AG04449 (cell line): Measurements from ENCODE around the gene GABARAP.
A peak's percentile ranks its signal among the peaks of the same experiment; 100 is the strongest.

Source experiments
- CTCF ChIA-PET: fragments of 350-600 bp; formaldehyde crosslinking; extraction: SDS; loops from one replicate; lab custom pipeline; 2021; ENCODE audit warnings: antibody characterized with exemption; lab: Yijun Ruan, JAX
- POLR2A ChIA-PET: fragments of 400-600, 350-600 bp; formaldehyde crosslinking; extraction: SDS; loops from one replicate; lab custom pipeline; 2020; ENCODE audit warnings: antibody characterized with exemption, inconsistent platforms; lab: Yijun Ruan, JAX
- DNase-seq: peaks from one replicate; pipeline ENCODE4 v3.0.0-alpha.2; 2010; ENCODE audit warnings: low read depth, low spot score
- H3K4me3 ChIP-seq: 2 replicates; pipeline ENCODE4 v1.5.1; 2011; ENCODE audit warnings: low read depth, mild to moderate bottlenecking, control low read depth, low read length
- TF ChIP-seq, protein P1 (sequence below): IDR thresholded peaks from one replicate; pipeline ENCODE4 v1.5.1; 2011; ENCODE audit warnings: mild to moderate bottlenecking, moderate library complexity, low read length, control low read depth, inconsistent platforms; ENCODE audit not compliant: insufficient read depth; ENCODE audit errors: missing control alignments

The GABARAP gene

GRCh38 chr17:7219812-7220592, 22.2 kb downstream of the GABARAP start, which contains the start of the genes ACADVL and DLG4:
Gene ACADVL, plus strand, starts transcription at chr17:7219938. Its CDS starts 47 bp downstream, at chr17:7219985.
Gene DLG4, minus strand, starts transcription at chr17:7219836.
- no peak for DNase-seq
- TF ChIP-seq, protein P1, sequence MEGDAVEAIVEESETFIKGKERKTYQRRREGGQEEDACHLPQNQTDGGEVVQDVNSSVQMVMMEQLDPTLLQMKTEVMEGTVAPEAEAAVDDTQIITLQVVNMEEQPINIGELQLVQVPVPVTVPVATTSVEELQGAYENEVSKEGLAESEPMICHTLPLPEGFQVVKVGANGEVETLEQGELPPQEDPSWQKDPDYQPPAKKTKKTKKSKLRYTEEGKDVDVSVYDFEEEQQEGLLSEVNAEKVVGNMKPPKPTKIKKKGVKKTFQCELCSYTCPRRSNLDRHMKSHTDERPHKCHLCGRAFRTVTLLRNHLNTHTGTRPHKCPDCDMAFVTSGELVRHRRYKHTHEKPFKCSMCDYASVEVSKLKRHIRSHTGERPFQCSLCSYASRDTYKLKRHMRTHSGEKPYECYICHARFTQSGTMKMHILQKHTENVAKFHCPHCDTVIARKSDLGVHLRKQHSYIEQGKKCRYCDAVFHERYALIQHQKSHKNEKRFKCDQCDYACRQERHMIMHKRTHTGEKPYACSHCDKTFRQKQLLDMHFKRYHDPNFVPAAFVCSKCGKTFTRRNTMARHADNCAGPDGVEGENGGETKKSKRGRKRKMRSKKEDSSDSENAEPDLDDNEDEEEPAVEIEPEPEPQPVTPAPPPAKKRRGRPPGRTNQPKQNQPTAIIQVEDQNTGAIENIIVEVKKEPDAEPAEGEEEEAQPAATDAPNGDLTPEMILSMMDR: no peak
- ChIA-PET POLR2A (interaction anchor here (0.6 to 6.6 kb wide), 10 partner anchors 9 to 174 kb away, joined by 3 to 82 read pairs (median 5); partner anchors contain the start of genes DVL2, GABARAP and PHF23), CTCF (interaction anchor here (0.5 to 4.6 kb wide), 14 partner anchors 10 to 175 kb away, joined by 3 to 37 read pairs (median 4); no protein-coding TSS in a partner anchor)
- H3K4me3 ChIP-seq: peak within 1 kb of the TSS; percentile 83

DNA sequence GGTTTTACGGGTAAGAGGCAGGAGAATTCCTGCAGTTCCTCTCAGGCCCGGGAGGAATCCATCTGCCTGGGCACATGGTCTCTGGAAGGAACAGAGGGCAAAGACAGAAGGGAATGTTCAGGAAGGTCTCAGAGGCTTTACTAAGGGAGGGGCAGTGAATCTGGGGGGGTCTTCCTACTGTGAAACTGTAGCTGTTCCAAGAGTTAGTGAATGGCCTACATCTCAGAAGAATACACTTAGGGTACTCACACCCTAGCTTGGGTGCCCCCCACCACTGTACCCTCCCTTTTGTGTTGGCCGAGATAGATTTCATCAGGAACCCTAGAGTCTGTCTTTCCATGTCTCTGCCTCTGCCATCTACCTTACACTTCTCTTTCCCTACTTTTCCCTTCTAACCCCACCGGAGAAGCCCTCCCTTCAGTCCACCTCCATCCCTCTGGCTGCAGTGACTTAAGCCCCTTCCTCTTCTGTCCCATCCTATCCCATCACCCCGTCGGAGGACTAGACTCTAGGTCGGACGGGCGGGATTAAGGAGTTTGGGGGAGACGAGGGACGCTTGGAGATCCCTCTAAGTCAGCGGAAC, 22.9 kb downstream of the GABARAP start:
- no peak for DNase-seq
- H3K4me3 ChIP-seq: peak overlapping the region; percentile 83
- ChIA-PET CTCF (interaction anchor here (1.0 to 4.6 kb wide), 7 partner anchors 16 to 174 kb away, joined by 3 to 37 read pairs (median 4); no protein-coding TSS in a partner anchor), POLR2A (interaction anchor here (0.7 to 6.6 kb wide), 7 partner anchors 10 to 173 kb away, joined by 3 to 82 read pairs (median 7); partner anchors contain the start of genes DVL2, GABARAP and PHF23)
- TF ChIP-seq, protein P1: no peak

GRCh38 chr17:7218758-7219157, 23.5 kb downstream of the GABARAP start:
- no peak for DNase-seq
- TF ChIP-seq, protein P1: no peak
- ChIA-PET POLR2A (interaction anchor here (1.4 to 6.6 kb wide), 4 partner anchors 14 to 173 kb away, joined by 4 to 82 read pairs (median 17); partner anchors contain the start of genes DVL2, GABARAP and PHF23), CTCF (interaction anchor here (1.1 to 4.6 kb wide), 4 partner anchors 15 to 173 kb away, joined by 3 to 37 read pairs (median 4); no protein-coding TSS in a partner anchor)
- H3K4me3 ChIP-seq: no peak overlapping the region

DNA sequence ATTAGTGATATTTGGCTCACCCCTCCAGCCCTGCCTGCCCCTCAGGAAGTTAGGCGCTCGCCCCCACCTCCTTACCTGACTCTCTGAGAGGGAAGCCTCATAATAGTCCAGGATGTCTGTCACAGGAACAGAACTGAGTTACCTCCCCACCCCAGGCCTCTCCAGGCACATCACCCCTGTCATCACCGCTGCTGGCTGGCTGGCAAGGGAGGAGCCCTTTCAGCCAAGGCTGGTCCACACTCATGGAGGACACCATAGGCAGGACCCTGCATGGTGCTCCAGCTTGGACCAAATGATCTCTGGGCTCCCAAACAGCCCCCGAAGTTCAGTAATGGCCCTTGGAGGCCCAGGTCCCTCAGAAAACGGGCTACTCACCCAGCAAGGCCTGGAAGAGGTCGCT, 24.1 kb downstream of the GABARAP start:
- ChIA-PET POLR2A (no interaction called here), CTCF (interaction anchor here (4.6 kb wide), 1 partner anchor 79 kb away, joined by 37 read pairs; no protein-coding TSS in a partner anchor)
- no peak for DNase-seq
- peak overlapping the region; percentile 66 for H3K4me3 ChIP-seq
- TF ChIP-seq, protein P1: no peak

- H3K4me3 ChIP-seq: peak overlapping the region; percentile 66
- TF ChIP-seq, protein P1: no peak
- POLR2A ChIA-PET: no interaction called here
- CTCF ChIA-PET: no interaction called here
- no peak for DNase-seq
Observed at GRCh38 chr17:7217113-7217987, 24.9 kb downstream of the GABARAP start.
